Measurements from ENCODE around the gene CYP27C1.
"Not testable (repeated sequence)": the region's sequence is repeated elsewhere in the genome, so short reads cannot be mapped to it uniquely, and the experiment has no call there.

The CYP27C1 gene

GRCh38 chr2:127220768-127221527 is 849 bp upstream of the CYP27C1 start:
- no peak for DNase-seq (ENCODE audit: low spot score)

- DNase-seq (ENCODE audit: low spot score), result no peak
Measured at GRCh38 chr2:127219171-127220070, 678 bp downstream of the CYP27C1 start.

GRCh38 chr2:127218812-127219170 is 1.3 kb downstream of the CYP27C1 start:
- no peak for DNase-seq (ENCODE audit: low spot score)

GRCh38 chr2:127217470-127218325 is 2.4 kb downstream of the CYP27C1 start:
- DNase-seq (ENCODE audit: low spot score), result no peak

GRCh38 chr2:127216593-127216992 is 3.5 kb downstream of the CYP27C1 start:
- no peak for DNase-seq (ENCODE audit: low spot score)

- no peak for DNase-seq (ENCODE audit: low spot score)
Measured at GRCh38 chr2:127216095-127216494, 4.0 kb downstream of the CYP27C1 start.

GRCh38 chr2:127214201-127214600 is 5.9 kb downstream of the CYP27C1 start:
- DNase-seq (ENCODE audit: low spot score), result not testable (repeated sequence)

GRCh38 chr2:127208313-127208712 is 11.8 kb downstream of the CYP27C1 start:
- DNase-seq (ENCODE audit: low spot score), result no peak

GRCh38 chr2:127205218-127206125 is 14.6 kb downstream of the CYP27C1 start:
- DNase-seq (ENCODE audit: low spot score), result no peak

- no peak for DNase-seq (ENCODE audit: low spot score)
Measured at GRCh38 chr2:127201452-127201851, 18.6 kb downstream of the CYP27C1 start.

- no peak for DNase-seq (ENCODE audit: low spot score)
Measured at GRCh38 chr2:127200962-127201361, 19.1 kb downstream of the CYP27C1 start.

GRCh38 chr2:127199223-127199622 is 20.9 kb downstream of the CYP27C1 start:
- no peak for DNase-seq (ENCODE audit: low spot score)

- DNase-seq (ENCODE audit: low spot score), result no peak
Measured at GRCh38 chr2:127197475-127198385, 22.4 kb downstream of the CYP27C1 start.

- no peak for DNase-seq (ENCODE audit: low spot score)
Measured at GRCh38 chr2:127196998-127197397, 23.1 kb downstream of the CYP27C1 start.

- no peak for DNase-seq (ENCODE audit: low spot score)
Measured at GRCh38 chr2:127196549-127196948, 23.6 kb downstream of the CYP27C1 start.

GRCh38 chr2:127195140-127196074 is 24.7 kb downstream of the CYP27C1 start:
- DNase-seq (ENCODE audit: low spot score), result no peak

- no peak for DNase-seq (ENCODE audit: low spot score)
Measured at GRCh38 chr2:127194447-127194846, 25.7 kb downstream of the CYP27C1 start.

- DNase-seq (ENCODE audit: low spot score), result no peak
Measured at GRCh38 chr2:127193967-127194280, 26.2 kb downstream of the CYP27C1 start.

Measured in putamen (tissue), 1 donor.